Vagina (tissue), 2 donors: Measurements from ENCODE around the gene NUDT22.
"Not testable (repeated sequence)": the region's sequence is repeated elsewhere in the genome, so short reads cannot be mapped to it uniquely, and the experiment has no call there.

ENCODE experiments used
- CTCF ChIP-seq, 3 experiments: fragments of 450-650 bp in 2 of 3; fragments of 200-600 bp in 1 of 3; sonication (generic) in 1 of 3; IDR thresholded peaks; one replicate each; pipeline ENCODE4 v1.5.1; 2017 to 2019; ENCODE audit warnings: antibody characterized with exemption in 3 of 3, mild to moderate bottlenecking in 2 of 3, moderate library complexity in 2 of 3
- POLR2A ChIP-seq, 2 donors: fragments of 450-650 bp; IDR thresholded peaks; one replicate each; pipeline ENCODE4 v1.6.1; 2017; ENCODE audit warnings: antibody characterized with exemption in 2 of 2, mild to moderate bottlenecking in 2 of 2, moderate library complexity in 2 of 2
- POLR2AphosphoS5 ChIP-seq, 2 donors: sonication (generic); formaldehyde crosslinking; IDR thresholded peaks; one replicate each; pipeline ENCODE4 v1.9.0; 2017; ENCODE audit warnings: antibody characterized with exemption in 2 of 2, mild to moderate bottlenecking in 2 of 2, low read depth in 1 of 2; ENCODE audit not compliant: insufficient read depth in 1 of 2

- TF ChIP-seq POLR2A (IDR thresholded peaks at IDR 0.05); CTCF (IDR thresholded peaks at IDR 0.05); POLR2AphosphoS5 (IDR thresholded peaks at IDR 0.05; ENCODE audit: insufficient read depth in 1 of 2, low read depth in 1 of 2): not testable (repeated sequence)
These were observed 20.5 kb downstream of the NUDT22 start for GRCh38 chr11:64246621-64246870.
